AG09309 (cell line): Measurements from ENCODE around the gene ERH.

Experiments used
- DNase-seq: peaks from one replicate; pipeline ENCODE4 v3.0.0-alpha.2; 2010; ENCODE audit warnings: low read depth
- H3K4me3 ChIP-seq: 2 replicates; pipeline ENCODE4 v1.5.1; 2011; ENCODE audit warnings: mild to moderate bottlenecking, low read depth, low read length, moderate library complexity; ENCODE audit not compliant: control insufficient read depth
- CTCF ChIP-seq: IDR thresholded peaks from 2 replicates; pipeline ENCODE4 v1.5.1; 2011; ENCODE audit warnings: mild to moderate bottlenecking, low read depth, low read length, inconsistent platforms; ENCODE audit not compliant: insufficient read depth, control insufficient read depth; ENCODE audit errors: missing control alignments

The ERH gene

DNA sequence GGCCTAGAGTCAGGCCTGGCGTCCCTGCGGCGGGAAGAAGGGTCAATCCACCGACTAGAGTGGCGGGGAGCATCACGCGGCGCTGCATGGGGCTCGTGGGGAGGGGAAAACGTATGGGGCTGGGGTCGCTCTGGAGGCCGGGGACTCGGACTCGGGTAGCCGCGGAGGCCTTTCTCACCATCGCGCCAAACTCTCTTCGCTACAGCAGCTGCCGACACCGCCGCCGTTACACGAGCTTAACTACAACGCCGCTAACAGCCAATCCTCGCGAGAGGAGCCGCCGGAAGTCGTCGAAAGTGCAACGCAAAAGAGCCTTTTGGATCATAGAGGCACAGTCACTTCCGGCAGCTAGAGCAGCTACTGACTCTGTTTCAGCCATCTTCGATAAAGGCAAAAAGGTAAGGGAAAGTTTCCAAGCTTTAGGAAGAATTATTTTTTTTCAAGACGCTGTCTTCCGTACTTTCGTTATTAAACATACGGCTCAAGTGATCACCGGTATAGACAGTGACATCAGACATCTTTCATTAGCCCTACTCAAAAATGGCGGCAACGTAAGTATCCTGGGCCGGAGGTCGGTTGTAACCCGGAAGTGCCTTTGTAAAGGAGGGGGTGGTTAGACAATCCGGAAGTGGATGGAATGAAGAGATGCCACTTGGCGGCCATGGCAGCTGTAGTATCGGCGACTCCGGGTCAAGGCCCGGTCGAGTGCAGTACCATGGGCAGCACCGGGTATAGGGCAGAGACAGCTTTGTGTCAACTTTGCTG lies at the start of gene ERH, which contains the start of gene SLC39A9:
TSS of gene ERH (minus strand) at position 247 of the 765 bp plus-strand sequence. CDS start at position 181, 66 bp downstream.
TSS of gene SLC39A9 (plus strand) at position 640 of the 765 bp plus-strand sequence. CDS start 678 bp downstream, outside the sequence.
- peak within 1 kb of the TSS; percentile 91 for H3K4me3 ChIP-seq
- no peak for TF ChIP-seq CTCF

DNA sequence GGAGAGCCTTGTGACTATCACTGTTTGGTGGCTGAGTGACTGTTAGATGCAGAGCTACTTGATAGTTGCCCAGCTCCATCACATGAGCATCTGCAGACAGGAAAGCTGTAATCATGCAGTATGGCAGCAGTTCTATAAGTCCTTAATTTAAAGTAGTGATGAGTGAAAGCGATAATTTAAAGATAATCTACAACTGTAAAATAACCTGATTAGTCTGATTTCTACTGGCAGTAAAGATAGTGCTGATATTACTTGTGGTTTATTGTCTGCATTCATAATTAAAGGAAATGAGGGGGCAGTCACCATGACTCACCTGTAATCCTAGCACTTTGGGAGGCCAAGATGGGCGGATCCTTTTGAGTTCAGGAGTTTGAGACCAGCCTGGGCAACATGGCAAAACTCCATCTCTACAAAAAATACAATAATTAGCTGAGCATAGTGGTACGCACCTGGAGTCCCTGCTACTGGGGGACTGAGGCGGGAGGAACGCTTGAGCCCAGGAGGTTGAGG lies 45.3 kb upstream of the ERH start:
- no peak for TF ChIP-seq CTCF
- DNase-seq = no peak
- H3K4me3 ChIP-seq = no peak overlapping the region

More for the DNA sequence above, at the start of gene ERH, which contains the start of gene SLC39A9:
- DNase-seq = peak; percentile 88

GRCh38 chr14:69441948-69442347 lies 43.8 kb upstream of the ERH start:
- no peak for TF ChIP-seq CTCF
- DNase-seq = no peak
- no peak overlapping the region for H3K4me3 ChIP-seq

GRCh38 chr14:69439521-69440270 lies 41.6 kb upstream of the ERH start:
- no peak for TF ChIP-seq CTCF
- no peak overlapping the region for H3K4me3 ChIP-seq
- DNase-seq = no peak

DNA sequence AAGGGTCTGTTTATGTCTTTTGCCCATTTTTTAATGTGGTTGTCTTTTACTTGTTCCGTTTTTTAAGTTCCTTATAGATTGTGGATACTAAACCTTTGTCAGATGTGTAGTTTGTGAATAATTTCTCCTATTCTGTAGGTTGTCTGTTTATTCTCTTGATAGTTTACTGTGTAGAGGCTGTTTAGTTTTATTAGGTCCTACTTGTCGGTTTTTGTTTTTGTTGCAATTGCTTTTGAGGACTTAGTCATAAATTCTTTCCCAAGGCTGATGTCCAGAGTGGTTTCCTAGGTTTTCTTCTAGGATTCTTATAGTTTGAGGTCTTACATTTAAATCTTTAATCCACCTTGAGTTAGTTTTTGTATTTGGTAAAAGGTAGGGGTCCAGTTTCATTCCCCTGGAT lies 34.3 kb upstream of the ERH start:
- H3K4me3 ChIP-seq = no peak overlapping the region
- no peak for TF ChIP-seq CTCF
- no peak for DNase-seq

- TF ChIP-seq CTCF = no peak
- H3K4me3 ChIP-seq = no peak overlapping the region
- no peak for DNase-seq
Measured at GRCh38 chr14:69430306-69430939, 32.3 kb upstream of the ERH start.
